Stimulated activated CD4-positive, alpha-beta T cell treated with anti-CD3 and anti-CD28 coated beads, TNF-alpha, amount 100 ng/mL, for 24 hours (primary cell): Measurements from ENCODE around the gene LHX6.

ENCODE experiments used
- DNase-seq, 3 experiments: peaks; one replicate each; pipeline ENCODE4 v3.0.0-alpha.2; 2020; ENCODE audit warnings: low read depth in 3 of 3

Gene LHX6

DNA sequence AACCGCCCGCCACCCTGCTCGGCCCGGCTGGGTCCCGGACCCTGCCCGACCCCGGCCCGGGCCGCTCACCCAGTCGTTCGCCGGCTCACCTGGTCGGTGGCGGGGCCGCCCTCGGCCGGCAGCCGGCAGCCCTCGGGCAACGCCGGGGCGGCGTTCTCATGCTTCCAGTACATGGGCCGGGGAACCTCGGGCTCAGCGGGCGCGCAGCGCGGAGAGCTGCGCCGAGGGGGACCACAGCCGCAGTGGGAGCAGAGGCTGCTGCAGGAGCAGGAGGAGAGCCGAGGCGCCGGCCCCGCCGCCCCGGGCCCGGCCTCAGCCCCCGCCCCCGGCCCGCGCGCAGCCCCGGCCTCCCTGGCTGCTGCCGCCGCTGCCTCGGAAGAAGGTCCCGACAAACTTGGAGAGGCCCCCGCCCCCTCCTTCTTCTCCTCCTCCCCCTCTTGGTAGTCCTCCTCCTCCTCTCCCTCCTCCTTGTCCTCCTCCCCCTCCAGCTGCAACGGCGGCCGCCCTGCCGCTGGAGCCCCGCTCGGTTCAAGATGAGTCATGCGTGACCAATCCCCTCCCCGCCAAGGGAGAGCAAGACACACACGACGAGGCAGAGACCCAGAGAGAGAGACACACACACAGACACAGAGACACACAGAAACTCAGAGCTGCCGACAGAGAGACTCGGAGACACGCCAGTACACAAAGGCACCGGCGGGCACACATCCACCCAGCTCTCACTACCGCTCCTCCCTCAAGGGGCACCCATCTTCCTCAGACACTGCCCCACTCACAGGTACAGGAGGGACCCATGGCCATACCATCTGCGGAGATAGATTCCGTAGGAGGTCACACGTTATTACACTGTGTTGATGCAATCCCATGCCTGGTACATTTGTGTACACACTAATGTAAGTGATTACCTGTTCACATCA, at the start of gene LHX6:
TSS of gene LHX6 (minus strand) at position 390 of the 917 bp plus-strand sequence. CDS start at position 173, 217 bp downstream.
- DNase-seq = no peak

DNA sequence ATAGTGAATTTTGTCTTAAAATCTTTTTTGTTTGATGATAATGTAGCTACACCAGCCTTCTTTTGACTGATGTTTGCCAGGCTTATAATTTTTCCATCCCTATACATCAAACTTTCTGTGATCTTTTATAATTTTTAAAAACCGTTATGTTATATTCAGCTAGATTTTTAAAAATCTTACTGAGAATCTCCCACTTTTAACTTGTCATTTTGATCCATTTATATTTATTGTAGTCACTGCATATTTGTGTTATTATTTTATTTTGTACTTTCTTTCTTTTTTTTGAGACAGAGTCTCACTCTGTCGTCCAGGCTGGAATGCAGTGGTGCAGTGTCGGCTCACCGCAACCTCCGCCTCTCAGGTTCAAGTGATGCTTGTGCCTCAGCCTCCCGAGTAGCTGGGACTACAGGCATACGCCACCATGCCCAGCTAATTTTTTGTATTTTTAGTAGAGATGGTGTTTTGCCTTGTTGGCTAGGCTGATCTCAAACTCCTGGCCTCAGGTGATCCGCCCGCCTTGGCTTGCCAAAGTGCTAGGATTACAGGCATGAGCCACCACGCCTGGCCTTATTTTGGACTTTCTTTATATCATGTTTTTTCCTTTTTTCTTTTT, 48.6 kb upstream of the LHX6 start:
- no peak for DNase-seq

GRCh38 chr9:122276096-122276495, 47.3 kb upstream of the LHX6 start:
- DNase-seq = no peak

GRCh38 chr9:122274055-122274454, 45.3 kb upstream of the LHX6 start:
- DNase-seq = no peak

DNA sequence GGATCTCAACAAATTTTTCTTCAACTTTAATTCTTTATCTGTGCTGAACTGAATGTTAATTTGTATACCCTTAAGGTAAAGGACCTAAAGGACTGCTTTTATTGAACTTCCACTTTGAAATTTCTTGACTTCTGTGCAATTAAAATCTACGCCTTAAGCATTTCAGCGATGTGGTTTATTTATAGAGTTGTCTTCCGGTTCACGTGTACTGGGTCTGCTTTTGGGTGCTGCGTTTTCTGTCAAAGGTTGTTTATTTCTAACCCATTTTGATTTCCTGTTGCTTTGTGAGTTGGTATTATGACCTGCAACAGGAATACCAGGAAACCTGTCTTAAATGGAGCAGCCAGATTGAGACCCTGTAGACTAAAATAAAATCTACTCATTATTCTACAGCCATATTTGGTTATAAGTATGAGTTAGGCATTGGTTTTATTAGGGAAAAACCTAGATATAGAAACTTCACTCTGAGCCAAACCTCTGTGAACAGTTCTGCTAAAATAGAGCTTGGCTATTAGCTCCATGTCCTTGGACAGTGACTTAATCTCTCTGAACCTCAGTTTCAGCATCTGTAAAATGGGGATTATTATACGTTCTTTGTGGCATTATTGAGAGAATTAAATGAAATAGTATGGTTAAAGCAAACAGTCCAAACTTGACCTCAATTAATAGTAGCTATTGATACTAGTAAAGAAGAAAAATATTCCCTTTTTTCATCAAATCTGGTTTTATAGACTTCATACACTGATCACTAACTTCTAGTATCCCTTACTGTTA, 39.5 kb upstream of the LHX6 start:
- no peak for DNase-seq

- DNase-seq = peak in 1 of 3 experiments; percentile 3
These were observed 36.6 kb upstream of the LHX6 start for GRCh38 chr9:122265149-122265915.

DNA sequence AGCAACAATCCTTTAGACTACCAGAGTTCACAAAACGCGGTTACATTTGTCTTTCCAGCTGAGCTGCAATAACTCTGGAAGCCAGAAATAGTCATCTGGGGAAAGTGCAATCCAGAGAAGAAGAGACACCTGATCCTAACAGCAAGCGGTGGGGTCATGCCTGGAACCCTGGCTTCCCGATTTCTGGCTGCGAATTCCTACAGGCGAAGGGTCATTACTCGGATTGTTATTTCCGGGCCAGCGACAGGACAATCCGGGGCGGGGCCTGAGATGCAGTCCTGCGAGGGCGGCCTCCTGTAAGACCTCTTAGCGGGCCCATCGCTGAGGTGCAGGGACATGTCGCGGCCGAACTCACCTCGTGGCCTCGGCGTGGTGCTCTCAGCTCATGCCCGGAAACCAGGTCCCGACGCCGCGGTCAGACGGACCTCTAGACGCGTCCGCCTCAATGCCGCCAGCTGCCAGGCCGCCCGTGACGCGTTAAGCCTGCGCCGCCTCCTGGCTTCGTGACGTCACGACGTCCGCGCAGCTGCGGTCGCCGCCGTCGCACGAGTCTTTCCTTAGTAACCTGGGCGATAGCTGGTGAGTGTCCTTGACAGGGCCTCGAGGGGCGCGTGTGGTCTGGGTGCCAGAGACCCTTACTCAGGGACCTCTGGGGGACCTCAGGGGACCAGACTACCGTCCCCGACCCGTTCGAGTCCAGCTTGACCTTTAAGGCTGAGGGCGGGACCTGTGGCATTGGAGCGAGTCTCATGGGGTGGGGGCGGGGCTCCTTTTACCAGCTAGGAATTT, 35.8 kb upstream of the LHX6 start, which contains the start of the genes MRRF and RBM18:
TSS of gene MRRF (plus strand) at position 523 of the 789 bp plus-strand sequence. CDS start 6,010 bp downstream, outside the sequence.
TSS of gene RBM18 (minus strand) at position 481 of the 789 bp plus-strand sequence. CDS start 3,348 bp downstream, outside the sequence.
- peak; percentile 78 to 89 (median 81) for DNase-seq

DNA sequence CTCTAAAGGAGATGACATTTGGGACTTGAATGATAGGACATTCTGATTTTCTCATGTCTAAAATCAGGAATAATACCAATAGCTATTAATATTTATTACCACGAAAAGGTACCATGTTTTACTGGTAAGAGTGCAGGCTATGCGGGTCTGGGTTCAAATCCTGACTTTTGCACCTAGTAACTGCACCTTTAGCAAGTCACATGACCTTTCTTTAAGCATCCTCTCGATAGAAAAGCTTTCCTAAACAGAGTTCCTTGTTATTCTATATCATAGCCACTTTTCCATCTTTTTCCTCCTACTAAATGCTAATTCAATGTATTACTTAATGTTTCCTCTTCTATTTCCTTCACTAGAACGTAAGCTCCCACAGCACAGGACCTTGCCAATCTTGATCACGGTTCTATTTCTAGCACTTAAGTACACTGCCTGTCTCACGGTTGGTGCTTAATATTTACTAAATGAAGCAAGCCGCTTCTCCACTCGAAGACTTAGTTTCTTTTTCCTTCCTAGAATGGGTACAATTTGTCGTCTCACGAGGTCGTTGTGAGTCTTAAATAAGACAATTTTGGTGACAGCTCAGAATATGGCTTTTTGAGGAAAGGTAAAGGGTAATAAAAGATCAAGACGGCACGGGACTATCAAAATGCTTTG, 35.1 kb upstream of the LHX6 start:
- no peak for DNase-seq

DNA sequence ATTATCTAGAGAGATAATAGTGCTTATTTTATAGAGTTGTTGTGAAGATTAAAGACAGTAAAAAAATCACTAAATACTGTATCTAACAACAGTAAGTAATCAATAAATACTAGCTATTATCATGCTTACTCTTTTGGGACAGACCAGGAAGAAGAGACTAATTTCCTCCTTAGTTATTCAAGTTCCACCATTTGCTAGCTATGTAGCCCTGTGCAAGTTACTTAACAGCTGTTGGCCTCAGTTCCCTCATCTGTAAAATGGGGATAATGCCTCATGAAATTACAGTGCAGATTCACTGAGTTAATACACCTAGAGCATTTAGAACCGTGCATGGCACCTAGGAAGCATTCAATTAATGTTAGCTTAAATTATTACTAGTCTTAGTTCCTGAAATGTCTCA, 33.3 kb upstream of the LHX6 start:
- no peak for DNase-seq

DNA sequence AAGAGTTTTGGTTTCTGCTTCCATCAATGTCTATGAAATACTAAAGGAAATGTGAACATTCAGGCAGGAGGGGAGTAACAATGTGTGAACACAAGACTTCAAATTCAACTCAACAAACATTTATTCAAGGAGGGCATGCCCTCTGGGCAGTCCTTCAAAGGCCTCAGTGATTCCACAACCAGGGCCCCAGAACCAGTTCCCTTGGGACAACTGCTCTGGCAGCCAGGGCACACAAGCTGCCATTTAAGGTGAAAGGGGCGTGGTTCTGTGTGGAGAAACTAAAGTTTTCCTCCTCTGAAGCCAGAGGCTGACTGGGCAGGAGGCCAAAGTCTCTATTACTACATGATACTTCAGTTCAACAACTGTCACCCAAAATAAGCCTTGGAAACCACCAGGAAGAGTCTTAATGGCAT, 32.7 kb upstream of the LHX6 start:
- no peak for DNase-seq

DNA sequence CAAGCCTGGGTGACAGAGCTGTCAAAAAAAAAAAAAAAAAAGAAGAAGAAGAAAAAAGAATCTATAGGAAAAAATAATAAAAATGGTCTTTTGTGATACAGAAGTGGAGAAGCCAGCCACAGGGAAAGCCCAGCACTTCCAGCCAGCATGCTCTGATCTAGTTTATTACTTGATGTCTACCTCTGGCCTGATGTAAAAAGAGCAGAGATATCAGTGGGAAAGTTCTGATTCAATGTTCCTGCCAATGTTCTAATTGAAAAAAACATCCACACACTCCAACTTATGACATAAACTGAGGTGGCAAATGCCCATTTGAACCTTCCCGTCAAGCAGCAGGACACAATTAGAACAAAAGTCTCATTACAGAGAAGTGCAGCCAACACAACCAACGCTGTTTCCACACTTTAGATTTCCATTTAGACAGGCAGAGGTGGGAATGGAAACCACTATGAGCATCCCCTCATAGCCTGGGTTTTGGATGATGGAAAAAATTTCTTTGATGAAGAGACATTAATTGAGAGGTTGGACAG, 30.2 kb upstream of the LHX6 start:
- DNase-seq = no peak

DNA sequence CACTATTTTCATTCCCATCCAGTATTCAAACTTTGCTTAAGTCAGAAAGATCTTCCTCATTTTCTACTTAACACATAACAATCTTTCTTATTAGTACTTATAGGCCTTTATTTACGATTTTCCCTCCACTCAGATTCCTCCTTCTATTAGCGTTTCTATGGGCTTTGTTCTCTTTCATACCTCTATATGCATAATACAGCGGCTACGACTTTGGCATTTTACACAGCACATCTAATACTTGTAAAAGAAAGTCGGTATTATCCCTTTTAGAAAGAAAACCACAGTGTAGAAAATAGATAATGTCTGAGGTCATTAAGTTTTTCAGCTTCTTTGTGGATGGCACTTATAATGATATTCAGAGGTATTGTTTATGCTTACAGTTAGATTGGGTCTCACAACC, 27.4 kb upstream of the LHX6 start:
- DNase-seq = no peak

DNA sequence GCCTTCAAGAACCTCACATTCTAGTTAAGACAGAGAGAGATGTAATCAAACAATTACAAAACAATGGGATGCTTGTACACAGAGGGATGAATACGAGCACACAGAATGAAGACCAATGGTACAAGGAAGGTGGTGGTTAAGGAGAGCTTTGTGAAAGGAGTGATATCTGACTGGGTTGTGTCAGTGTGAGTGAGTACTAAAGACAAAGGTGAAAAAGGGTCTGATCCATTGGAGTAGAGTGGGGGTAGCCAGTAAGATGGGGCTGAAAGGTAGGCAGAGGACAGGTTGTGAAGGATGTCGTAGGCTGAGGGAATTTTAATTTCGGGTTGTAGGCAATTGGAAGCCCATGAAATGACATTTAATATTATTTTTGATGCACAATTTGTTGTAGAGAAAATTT, 26.0 kb upstream of the LHX6 start:
- DNase-seq = no peak

- no peak for DNase-seq
These were observed 24.0 kb upstream of the LHX6 start for GRCh38 chr9:122252796-122253195.

- no peak for DNase-seq
These were observed 22.6 kb upstream of the LHX6 start for GRCh38 chr9:122251351-122251750.

DNA sequence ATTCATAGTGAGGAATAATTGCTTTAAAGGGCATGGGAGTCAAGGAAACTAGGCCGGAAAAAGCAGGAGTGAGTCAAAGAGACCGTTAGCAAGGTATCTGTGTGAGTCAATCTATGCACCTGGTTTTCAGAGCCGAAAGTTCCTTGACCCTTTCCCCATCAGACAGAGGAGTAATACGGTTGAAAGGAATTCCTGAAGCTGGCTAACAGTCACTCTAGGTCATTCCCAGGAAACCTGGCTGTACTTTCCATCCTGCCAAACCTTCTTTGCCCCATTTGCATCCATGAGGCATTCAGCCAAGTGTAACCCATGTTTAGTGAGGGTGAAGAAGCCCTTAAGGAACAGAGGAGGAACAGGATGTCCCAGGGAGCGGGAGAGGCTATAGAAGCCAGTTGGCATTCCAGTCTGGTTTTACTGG, 19.7 kb upstream of the LHX6 start:
- no peak for DNase-seq

DNA sequence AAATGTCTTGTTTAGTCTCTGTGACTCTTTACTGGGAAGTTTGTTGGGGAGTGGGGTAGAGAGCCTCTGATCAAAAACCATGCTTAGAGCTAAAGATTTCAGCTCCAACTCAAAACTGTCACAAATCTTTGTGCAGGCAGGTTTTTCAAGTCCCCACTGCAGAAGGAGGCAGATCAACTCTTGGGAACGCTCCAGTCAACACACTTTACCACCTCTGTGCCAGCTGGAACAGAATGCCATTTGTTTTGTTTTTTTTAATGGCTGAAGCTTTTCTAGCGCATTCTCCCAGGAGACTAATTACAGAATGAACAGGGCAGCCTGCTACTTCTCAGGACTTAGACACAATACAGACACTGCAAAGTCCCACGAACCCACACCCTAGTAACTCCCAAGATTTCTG, 17.9 kb upstream of the LHX6 start:
- DNase-seq = no peak

GRCh38 chr9:122244349-122244748, 15.6 kb upstream of the LHX6 start:
- DNase-seq = no peak

DNA sequence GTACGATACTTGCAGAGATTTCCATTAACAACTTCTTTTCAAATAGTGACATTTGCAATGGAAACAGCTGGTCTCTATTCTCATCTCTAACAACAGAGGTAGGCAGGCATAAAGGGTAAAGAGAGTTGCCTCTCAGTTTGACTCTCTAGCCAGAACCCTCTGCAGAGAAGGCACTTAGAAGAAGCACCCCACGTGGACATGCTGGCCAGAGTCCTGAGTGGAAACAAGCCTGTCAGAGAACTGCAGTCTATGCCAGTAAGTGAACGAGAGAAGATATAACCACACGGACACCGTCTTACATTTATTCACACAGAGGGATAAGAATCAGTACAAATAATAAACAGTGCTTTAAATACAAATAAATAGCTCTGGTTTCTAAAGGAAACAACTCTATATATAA, 11.0 kb upstream of the LHX6 start:
- no peak for DNase-seq

GRCh38 chr9:122236681-122237080, 7.9 kb upstream of the LHX6 start:
- no peak for DNase-seq
